Spleen (tissue), 11 donors: ENCODE measurements around the gene ZNF485. TPM values are rescaled to one million over a fixed set of nuclear protein-coding genes. Genes with fewer than 3 reads are reported as not detected.

Experiments
- DNase-seq: peaks from one replicate; pipeline ENCODE4 v3.0.0-alpha.2; 2020
- H3K27ac ChIP-seq, 8 donors: fragments of 200-600 bp; sonication (generic) in 7 of 8; 1 replicate in 4 of 8; 2 replicates in 4 of 8; pipeline versions ENCODE4 v1.5.0 to v1.8.0; 2016 to 2021; ENCODE audit warnings: inconsistent platforms in 4 of 8, mild to moderate bottlenecking in 4 of 8, moderate library complexity in 1 of 8
- H3K27me3 ChIP-seq, 7 donors: fragments of 200-600 bp; sonication (generic) in 6 of 7; replicated peaks in 1 of 7; 1 replicate in 4 of 7; 2 replicates in 3 of 7; pipeline versions ENCODE4 v1.5.0 to v1.8.0; 2016 to 2021; ENCODE audit warnings: inconsistent platforms in 3 of 7, mild to moderate bottlenecking in 1 of 7
- H3K36me3 ChIP-seq, 6 donors: fragments of 200-600 bp; sonication (generic) in 5 of 6; 1 replicate in 4 of 6; 2 replicates in 2 of 6; pipeline versions ENCODE4 v1.5.0 to v1.8.0; 2016 to 2021; ENCODE audit warnings: inconsistent platforms in 2 of 6
- H3K4me1 ChIP-seq, 6 donors: fragments of 200-600 bp; sonication (generic) in 5 of 6; 1 replicate in 3 of 6; 2 replicates in 3 of 6; pipeline versions ENCODE4 v1.5.0 to v1.8.0; 2016 to 2021; ENCODE audit warnings: inconsistent platforms in 3 of 6
- H3K4me3 ChIP-seq, 8 donors: fragments of 200-600 bp; sonication (generic) in 7 of 8; 1 replicate in 4 of 8; 2 replicates in 4 of 8; pipeline versions ENCODE4 v1.5.0 to v1.8.0; 2016 to 2021; ENCODE audit warnings: inconsistent platforms in 4 of 8, mild to moderate bottlenecking in 4 of 8, moderate library complexity in 2 of 8
- H3K9me3 ChIP-seq, 8 donors: fragments of 200-600 bp; sonication (generic) in 7 of 8; 1 replicate in 4 of 8; 2 replicates in 4 of 8; pipeline versions ENCODE4 v1.5.0 to v1.8.0; 2016 to 2021; ENCODE audit warnings: inconsistent platforms in 4 of 8
- POLR2A ChIP-seq, 3 donors: fragments of 450-650 bp; IDR thresholded peaks; one replicate each; pipeline ENCODE4 v1.5.1; 2017; ENCODE audit warnings: antibody characterized with exemption in 3 of 3, mild to moderate bottlenecking in 1 of 3
- POLR2AphosphoS5 ChIP-seq, 3 donors: sonication (generic); formaldehyde crosslinking; IDR thresholded peaks; one replicate each; pipeline ENCODE4 v1.5.1; 2017; ENCODE audit warnings: antibody characterized with exemption in 3 of 3
- WGBS, 5 donors: extraction: QIAGEN DNeasy Blood & Tissue Kit in 3 of 5; methylation state at CpG; one replicate each; pipeline versions ENCODE4 v1.1.5 to v1.1.7; 2013 to 2018; 5-methylcytosine and 5-hydroxymethylcytosine counted together
- intact Hi-C: fragments of 100-400 bp; cut with DNase I; formaldehyde crosslinking; loops from one replicate; pipeline ENCODE4 v1.15.0; 2023; ENCODE audit warnings: low total_unique reads
- polyA plus RNA-seq, 3 donors: library from polyadenylated mRNA; stranded (reverse); fragments of 200-250 nt; gene quantifications; one replicate each; pipeline ENCODE4 v1.2.1, GENCODE V29; 2013
- total RNA-seq, 7 donors: library from RNA; depleted of rRNA in 3 of 7; stranded (reverse); fragments of >200 nt in 3 of 7; fragmentation: NEBNext Ultra II Directional in 4 of 7; extraction: Animal tissue kit (Norgen Biotek cat#: 25700) in 4 of 7; gene quantifications; one replicate each; pipeline versions ENCODE4 v1.1.0 to v1.2.1, GENCODE V29; 2016 to 2021
- TF ChIP-seq, protein P1 (sequence below), 11 experiments: fragments of 200-600 bp in 7 of 11; fragments of 450-650 bp in 4 of 11; sonication (generic) in 4 of 11; IDR thresholded peaks in 8 of 11; conservative IDR thresholded peaks in 3 of 11; 1 replicate in 7 of 11; 2 replicates in 4 of 11; pipeline versions ENCODE4 v1.4.0 to v1.8.0; 2016 to 2021; ENCODE audit warnings: antibody characterized with exemption in 11 of 11, inconsistent platforms in 4 of 11, mild to moderate bottlenecking in 1 of 11
- donor health status: healthy with polysubstance abuse.
- donor health status: DM: no; HTN: no; CAD: no; lungs with moderate emphysema.
- donor health status: DM: no; HTN: no; CAD: no.
- donor health status: Bipolar disorder and iron deficiency.
- donor health status: healthy.
- donor health status: DM: no; HTN: no; CAD: no.
- donor health status: DM: yes; HTN: yes; CAD: no.

ZNF485 gene
- total and polyA plus RNA-seq, 10 donors, result 3.1 to 8.0 (median 4.8) TPM

DNA sequence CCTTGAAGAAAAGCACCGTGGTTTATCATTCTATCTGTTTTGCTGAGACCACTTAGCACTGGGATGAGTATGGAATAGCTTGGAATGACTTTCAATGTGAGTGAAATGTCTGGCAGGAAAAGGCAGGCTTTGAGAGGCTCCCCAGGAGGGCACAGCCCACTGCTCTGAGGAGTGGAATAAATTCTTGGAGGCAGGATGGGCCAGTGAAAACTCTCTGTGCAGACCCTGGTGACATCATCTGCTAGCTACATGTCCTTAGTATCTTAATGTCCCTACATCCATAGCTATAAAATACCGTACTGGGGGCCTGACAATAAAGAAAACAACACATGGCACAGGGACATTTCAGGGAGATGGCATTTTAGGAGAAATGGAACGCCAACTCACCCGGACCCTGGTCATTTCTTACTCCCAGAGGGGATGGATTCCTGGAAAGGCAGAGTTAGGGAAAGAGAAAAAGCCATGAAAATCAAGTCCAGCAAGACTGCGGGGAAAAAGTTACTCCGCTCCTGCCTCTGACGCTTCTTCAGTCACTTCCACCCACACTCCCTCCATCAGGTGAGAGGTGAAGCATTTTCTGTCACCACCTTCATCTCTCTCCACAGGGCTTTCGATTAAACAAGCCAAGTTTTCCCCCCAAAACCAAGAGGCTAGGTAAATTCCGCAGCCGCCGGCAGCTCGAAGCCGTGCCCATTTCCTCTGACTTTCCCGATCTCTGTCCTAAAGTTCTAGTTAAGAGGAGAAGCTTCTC is 32.8 kb upstream of the ZNF485 start:
- Histone ChIP-seq H3K36me3 (peaks cover 0 to 13% (median 0%) of the 10 kb centered on the region in 6 donors), H3K9me3 (peaks cover 0 to 9% (median 0%) of the 10 kb centered on the region in 8 donors), H3K27me3 (peaks cover 0 to 6% (median 0%) of the 10 kb centered on the region in 7 donors), H3K27ac (peak overlapping the region in 7 of 8 donors; percentile 52 to 83 (median 80)), H3K4me3 (peak overlapping the region in 7 of 8 donors; percentile 43 to 75 (median 53)), H3K4me1 (peaks cover 9 to 46% (median 17%) of the 10 kb centered on the region in 6 donors)
- no peak for DNase-seq
- intact Hi-C loops, result no loop called here
- 66 to 83% (median 80%) methylated on average over 14 of the region's 14 CpGs for WGBS, 5 donors
- TF ChIP-seq, protein P1, sequence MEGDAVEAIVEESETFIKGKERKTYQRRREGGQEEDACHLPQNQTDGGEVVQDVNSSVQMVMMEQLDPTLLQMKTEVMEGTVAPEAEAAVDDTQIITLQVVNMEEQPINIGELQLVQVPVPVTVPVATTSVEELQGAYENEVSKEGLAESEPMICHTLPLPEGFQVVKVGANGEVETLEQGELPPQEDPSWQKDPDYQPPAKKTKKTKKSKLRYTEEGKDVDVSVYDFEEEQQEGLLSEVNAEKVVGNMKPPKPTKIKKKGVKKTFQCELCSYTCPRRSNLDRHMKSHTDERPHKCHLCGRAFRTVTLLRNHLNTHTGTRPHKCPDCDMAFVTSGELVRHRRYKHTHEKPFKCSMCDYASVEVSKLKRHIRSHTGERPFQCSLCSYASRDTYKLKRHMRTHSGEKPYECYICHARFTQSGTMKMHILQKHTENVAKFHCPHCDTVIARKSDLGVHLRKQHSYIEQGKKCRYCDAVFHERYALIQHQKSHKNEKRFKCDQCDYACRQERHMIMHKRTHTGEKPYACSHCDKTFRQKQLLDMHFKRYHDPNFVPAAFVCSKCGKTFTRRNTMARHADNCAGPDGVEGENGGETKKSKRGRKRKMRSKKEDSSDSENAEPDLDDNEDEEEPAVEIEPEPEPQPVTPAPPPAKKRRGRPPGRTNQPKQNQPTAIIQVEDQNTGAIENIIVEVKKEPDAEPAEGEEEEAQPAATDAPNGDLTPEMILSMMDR (IDR thresholded peaks at IDR 0.05 in 8 of 11, conservative IDR thresholded peaks at IDR 0.05 in 3 of 11), result no peak
- no peak for TF ChIP-seq POLR2AphosphoS5 (IDR thresholded peaks at IDR 0.05)
- no peak for TF ChIP-seq POLR2A (IDR thresholded peaks at IDR 0.05)

DNA sequence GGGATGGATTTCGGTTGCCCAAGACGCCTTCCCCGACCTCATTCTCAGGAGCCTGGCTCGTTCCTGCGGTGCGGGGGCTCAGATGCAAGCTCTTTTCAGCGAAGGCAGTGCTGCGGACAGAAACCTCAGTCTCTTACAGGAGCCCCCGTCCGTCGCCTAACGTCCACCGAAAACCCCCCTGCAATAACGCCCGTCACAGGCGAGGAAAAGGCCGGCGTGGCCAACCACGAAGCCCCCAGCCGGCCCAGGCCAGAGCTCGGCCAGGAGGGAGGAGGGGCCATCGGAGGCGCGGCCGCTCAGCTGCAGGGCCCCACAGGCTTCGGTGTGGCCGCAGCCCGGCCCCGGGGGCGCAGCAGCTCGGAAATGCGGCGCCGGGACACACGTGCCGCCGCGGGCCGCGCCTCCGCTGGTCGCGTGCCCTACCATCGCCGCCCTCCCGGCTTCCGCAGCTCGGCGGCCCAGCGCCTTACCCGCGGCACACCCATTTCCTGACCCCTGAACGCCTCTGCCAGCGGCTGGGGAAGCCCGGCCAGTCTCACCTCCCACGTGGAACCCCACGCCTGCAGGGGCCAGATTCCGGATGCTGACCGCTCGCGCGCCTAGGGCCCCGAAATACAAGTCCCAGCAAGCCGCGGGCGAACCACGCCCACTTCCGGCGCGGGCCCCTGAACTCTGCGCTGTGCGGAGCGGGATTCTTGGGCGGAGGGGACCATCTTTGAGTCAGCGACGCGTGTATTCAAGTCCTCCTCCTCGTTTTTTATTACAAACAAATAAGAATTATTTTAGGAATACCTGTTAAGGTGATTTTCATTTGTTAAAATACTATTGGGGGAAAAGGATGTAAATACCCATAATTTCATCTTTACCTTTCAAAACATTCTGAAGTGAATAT is 32.0 kb upstream of the ZNF485 start, which contains the start of gene ZNF239:
Gene ZNF239, minus strand, starts transcription at position 616 of the 892 bp plus-strand sequence. CDS start 16,537 bp downstream, outside the sequence.
- WGBS, 5 donors, result 10 to 21% (median 15%) methylated on average over 19 to 78 of the region's 78 CpGs
- peaks cover 0 to 11% (median 0%) of the 10 kb centered on the region in 6 donors for H3K36me3 ChIP-seq
- H3K9me3 ChIP-seq, result peaks cover 0 to 9% (median 0%) of the 10 kb centered on the region in 8 donors
- intact Hi-C loops, result no loop called here
- H3K4me3 ChIP-seq, result peak within 1 kb of the TSS; percentile 38 to 75 (median 53)
- DNase-seq, result peak; percentile 96
- TF ChIP-seq POLR2AphosphoS5 (IDR thresholded peaks at IDR 0.05), result peak; percentile 83 to 89 (median 86)
- no peak for TF ChIP-seq POLR2A (IDR thresholded peaks at IDR 0.05)
- TF ChIP-seq, protein P1 (IDR thresholded peaks at IDR 0.05 in 8 of 11, conservative IDR thresholded peaks at IDR 0.05 in 3 of 11), result peak in 4 of 11 experiments; percentile 9 to 22 (median 14)
- peaks cover 9 to 46% (median 17%) of the 10 kb centered on the region in 6 donors for H3K4me1 ChIP-seq
- H3K27me3 ChIP-seq, result peaks cover 0 to 6% (median 0%) of the 10 kb centered on the region in 7 donors
- peak within 1 kb of the TSS; percentile 52 to 83 (median 74) for H3K27ac ChIP-seq

DNA sequence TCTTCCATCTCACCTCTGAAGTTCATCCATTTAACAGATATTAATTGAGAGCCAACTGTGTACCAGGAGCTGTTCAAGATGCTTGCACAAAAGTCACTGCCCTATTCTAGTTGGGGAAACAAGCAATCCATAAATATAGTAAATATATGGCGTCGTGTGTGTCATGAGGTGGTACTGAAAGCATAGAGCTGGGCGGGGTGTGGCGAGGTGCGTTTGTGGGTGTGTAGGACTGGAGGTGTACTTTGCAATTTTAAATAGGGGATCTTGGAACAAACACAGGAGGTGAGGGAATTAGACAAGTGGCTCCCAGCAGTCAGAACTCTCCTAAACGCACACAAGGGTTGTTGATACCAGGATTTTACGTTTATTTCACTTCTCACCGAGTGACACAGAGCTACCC is 31.3 kb upstream of the ZNF485 start:
- intact Hi-C loops, result no loop called here
- H3K27me3 ChIP-seq, result peaks cover 0 to 6% (median 0%) of the 10 kb centered on the region in 7 donors
- no peak for TF ChIP-seq POLR2AphosphoS5 (IDR thresholded peaks at IDR 0.05)
- no peak for TF ChIP-seq POLR2A (IDR thresholded peaks at IDR 0.05)
- TF ChIP-seq, protein P1 (IDR thresholded peaks at IDR 0.05 in 8 of 11, conservative IDR thresholded peaks at IDR 0.05 in 3 of 11), result no peak
- H3K4me1 ChIP-seq, result peaks cover 9 to 46% (median 17%) of the 10 kb centered on the region in 6 donors
- H3K9me3 ChIP-seq, result peaks cover 0 to 9% (median 0%) of the 10 kb centered on the region in 8 donors
- no peak for DNase-seq
- peak overlapping the region in 7 of 8 donors; percentile 52 to 83 (median 80) for H3K27ac ChIP-seq
- peaks cover 0 to 4% (median 0%) of the 10 kb centered on the region in 6 donors for H3K36me3 ChIP-seq
- 87 to 95% (median 92%) methylated on average over 8 of the region's 8 CpGs for WGBS, 5 donors
- peak overlapping the region; percentile 38 to 75 (median 53) for H3K4me3 ChIP-seq
